Activated effector memory CD4-positive, alpha-beta T cell treated with anti-CD3 and anti-CD28 coated beads, Interleukin-2, amount 50 U/mL, for 16 hours (primary cell): ENCODE measurements around the gene THPO.

Experiments used
- DNase-seq: peaks from one replicate; pipeline ENCODE4 v3.0.0-alpha.2; 2020

The THPO gene

GRCh38 chr3:184377882-184378445 lies at the start of gene THPO:
Gene THPO, minus strand, starts transcription at chr3:184378207. Its CDS starts 1,948 bp downstream, at chr3:184376259.
- no peak for DNase-seq

GRCh38 chr3:184426691-184427141 lies 48.7 kb upstream of the THPO start:
- no peak for DNase-seq

- no peak for DNase-seq
These were observed 45.6 kb upstream of the THPO start for GRCh38 chr3:184423561-184423960.

GRCh38 chr3:184419171-184419570 lies 41.2 kb upstream of the THPO start:
- DNase-seq: no peak

- DNase-seq: peak; percentile 86
These were observed 39.8 kb upstream of the THPO start for GRCh38 chr3:184417619-184418327.

- no peak for DNase-seq
These were observed 37.1 kb upstream of the THPO start for GRCh38 chr3:184415203-184415490.

- DNase-seq: no peak
These were observed 36.6 kb upstream of the THPO start for GRCh38 chr3:184414418-184415202.

- DNase-seq: peak; percentile 54
These were observed 32.0 kb upstream of the THPO start for GRCh38 chr3:184409946-184410500.

- peak; percentile 53 for DNase-seq
These were observed 31.4 kb upstream of the THPO start for GRCh38 chr3:184409331-184409926.

GRCh38 chr3:184405075-184406030 lies 27.3 kb upstream of the THPO start:
- no peak for DNase-seq

GRCh38 chr3:184399410-184399809 lies 21.4 kb upstream of the THPO start:
- DNase-seq: no peak

- DNase-seq: peak; percentile 10
These were observed 17.3 kb upstream of the THPO start for GRCh38 chr3:184395320-184395660.

- no peak for DNase-seq
These were observed 13.3 kb upstream of the THPO start for GRCh38 chr3:184391266-184391665.

- no peak for DNase-seq
These were observed 12.0 kb upstream of the THPO start for GRCh38 chr3:184389935-184390528.

GRCh38 chr3:184389384-184389783 lies 11.4 kb upstream of the THPO start:
- no peak for DNase-seq

- DNase-seq: no peak
These were observed 10.9 kb upstream of the THPO start for GRCh38 chr3:184388936-184389230.

- no peak for DNase-seq
These were observed 10.3 kb upstream of the THPO start for GRCh38 chr3:184388164-184388935.

- no peak for DNase-seq
These were observed 9.2 kb upstream of the THPO start for GRCh38 chr3:184387174-184387714.

- no peak for DNase-seq
These were observed 8.2 kb upstream of the THPO start for GRCh38 chr3:184386047-184386806.

GRCh38 chr3:184384856-184385422 lies 6.9 kb upstream of the THPO start:
- no peak for DNase-seq
